GM18907 (cell line): ENCODE results near the gene PNPLA3.
"Not testable (repeated sequence)": the region's sequence is repeated elsewhere in the genome, so short reads cannot be mapped to it uniquely, and the experiment has no call there.

ENCODE experiments used
- ATAC-seq: cut with Tn5 transposase; IDR thresholded peaks from one replicate; pipeline ENCODE4 v1.9.1; 2021; ENCODE audit warnings: mild to moderate bottlenecking, moderate library complexity; ENCODE audit not compliant: unreplicated experiment

Gene PNPLA3

DNA sequence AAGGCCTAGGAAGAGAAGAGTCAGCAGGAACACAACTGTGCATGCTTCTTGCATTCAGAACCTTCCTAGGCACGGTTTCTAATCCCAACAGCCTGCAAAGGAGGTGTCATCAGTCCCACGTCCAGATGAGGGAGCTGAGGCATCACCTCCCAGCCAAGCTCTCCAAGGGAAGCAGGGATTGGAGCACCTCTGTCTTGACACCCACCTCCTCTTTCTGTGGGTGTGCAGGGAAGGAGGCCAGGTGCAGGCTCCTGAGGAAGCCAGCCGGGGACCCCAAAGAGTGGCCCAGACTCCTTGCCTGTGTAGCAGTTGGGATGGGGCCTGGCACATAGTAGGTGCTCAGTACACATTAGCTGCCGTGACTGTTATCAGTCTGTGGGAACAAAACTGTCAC is 33.7 kb upstream of the PNPLA3 start:
- no peak for ATAC-seq

- ATAC-seq = no peak
These were observed 32.7 kb upstream of the PNPLA3 start for GRCh38 chr22:43890901-43891331.

GRCh38 chr22:43891360-43892182 is 32.0 kb upstream of the PNPLA3 start, which contains the start of gene PNPLA5:
PNPLA5 (minus strand) TSS chr22:43892013; CDS start chr22:43891880, 133 bp downstream.
- no peak for ATAC-seq

DNA sequence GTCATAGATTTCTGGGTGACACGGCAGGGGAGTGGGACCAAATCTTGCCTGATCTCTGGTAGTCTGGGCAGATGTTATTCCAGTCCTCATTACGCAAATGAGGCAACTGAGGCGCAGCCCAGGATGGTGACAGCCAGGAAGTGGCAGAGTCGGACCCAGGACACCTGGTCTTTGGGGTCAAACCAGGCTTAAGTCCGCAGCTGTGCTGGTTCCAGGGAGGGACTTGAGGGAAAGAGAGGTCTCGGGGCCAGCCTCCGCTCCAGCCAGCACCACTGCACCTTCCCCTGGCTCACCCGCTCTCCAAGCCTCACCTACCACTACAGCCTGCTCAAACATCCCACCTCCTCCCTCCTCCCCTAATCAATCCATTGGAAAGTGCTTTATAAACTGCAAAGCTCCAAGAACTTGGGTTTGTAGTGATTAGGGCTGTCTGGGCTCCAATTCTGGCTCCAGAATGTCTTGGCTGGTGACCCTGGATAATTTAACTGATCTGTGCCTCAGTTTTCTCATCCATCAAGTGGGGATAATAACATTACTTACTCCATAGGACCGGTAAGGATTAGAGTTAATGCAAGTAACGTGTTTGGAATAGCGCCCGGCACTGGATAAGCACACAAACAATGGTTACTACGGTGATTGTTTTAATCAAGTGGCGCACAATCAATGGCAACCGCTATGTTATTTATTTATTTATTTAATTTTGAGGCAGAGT is 31.3 kb upstream of the PNPLA3 start:
- no peak for ATAC-seq

DNA sequence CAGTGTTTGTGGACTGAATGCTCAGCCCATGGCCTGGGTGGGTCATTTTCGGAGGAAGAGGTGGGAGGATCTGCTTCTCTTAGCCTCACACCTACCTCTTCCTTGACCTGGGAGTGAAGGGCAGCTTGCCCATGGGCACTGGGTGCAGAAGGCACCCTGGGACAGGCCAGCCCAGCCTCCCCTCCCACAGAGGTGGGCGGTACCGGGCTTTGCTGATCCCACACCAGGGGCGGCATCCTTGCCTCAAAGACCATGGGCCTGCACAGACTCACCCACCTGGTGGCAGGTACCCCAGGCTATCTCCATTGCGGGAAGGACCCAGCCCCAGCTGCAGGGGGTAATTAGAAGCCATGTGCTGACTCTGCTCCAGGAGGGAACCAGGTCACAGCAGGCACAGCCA is 30.3 kb upstream of the PNPLA3 start:
- no peak for ATAC-seq

- no peak for ATAC-seq
These were observed 29.5 kb upstream of the PNPLA3 start for GRCh38 chr22:43894122-43894521.

- no peak for ATAC-seq
These were observed 27.5 kb upstream of the PNPLA3 start for GRCh38 chr22:43895986-43896645.

DNA sequence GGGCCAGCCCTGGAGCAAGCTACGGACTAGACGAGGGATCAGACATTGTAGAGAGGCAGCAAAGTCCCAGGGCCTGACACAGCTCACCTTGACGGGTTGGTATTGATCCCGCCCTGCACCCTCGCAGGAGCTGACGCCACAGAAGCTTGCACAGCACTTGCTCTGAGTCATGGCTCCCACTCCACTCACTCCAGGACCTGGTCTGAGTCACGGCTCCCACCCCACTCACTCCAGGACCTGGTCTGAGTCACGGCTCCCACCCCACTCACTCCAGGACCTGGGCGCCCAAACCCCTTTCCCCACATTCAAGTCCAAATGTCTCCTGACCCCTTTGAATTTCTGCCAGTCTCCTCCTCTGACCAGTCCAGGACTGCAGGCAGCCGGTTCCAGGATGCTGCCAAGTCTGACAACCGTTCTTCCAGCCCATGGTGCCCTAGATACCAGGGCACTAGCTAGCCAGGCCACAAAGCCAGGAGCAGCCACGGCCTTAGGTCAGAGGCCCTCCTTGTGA is 25.8 kb upstream of the PNPLA3 start:
- no peak for ATAC-seq

- no peak for ATAC-seq
These were observed 23.4 kb upstream of the PNPLA3 start for GRCh38 chr22:43900206-43900605.

DNA sequence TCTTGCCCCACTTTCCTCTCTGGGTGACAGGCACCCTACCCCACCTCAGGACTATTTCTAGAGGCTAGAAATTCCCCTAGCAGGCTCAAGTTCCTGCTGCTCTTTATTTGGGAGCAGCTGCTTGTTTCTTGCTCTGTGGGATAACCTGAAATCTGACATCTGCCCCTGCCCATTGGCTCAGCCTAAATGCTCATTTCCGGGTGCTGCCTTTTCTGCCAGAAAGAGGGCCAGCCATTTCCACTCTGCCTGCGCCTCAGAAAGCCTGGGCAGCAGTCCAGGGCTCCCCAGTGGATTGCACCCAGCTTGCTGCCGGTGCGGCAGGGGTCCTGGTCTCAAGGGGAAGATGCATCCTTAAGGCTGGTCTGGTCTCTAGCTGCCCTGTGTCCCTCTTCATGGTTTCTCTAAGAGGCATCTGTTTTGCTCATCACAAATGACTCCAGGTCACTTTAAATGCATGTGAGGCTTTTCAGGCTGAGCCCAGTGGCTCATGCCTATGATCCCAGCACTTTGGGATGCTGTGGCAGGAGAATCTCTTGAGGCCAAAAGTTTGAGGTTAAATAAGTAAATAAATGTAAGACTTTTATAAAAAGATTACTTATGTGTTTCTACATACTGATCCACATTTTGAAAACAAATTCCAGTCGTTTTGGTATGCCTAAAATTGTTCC is 21.5 kb upstream of the PNPLA3 start:
- ATAC-seq = no peak

DNA sequence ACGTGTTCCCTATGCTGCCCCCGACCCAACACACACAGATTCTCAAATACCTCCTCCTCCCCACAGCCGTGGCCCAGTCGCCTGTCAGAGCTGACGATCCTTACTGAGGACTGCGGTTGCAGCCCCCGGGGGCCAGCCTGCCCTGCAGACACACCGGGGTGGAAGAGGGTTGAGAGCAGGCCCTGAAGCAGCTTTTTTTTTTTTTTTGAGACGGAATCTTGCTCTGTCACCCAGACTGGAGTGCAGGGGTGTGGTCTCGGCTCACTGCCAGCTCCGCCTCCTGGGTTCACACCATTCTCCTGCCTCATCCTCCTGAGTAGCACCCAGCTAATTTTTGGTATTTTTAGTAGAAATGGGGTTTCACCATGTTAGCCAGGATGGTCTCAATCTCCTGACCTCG is 20.6 kb upstream of the PNPLA3 start:
- ATAC-seq = not testable (repeated sequence)

DNA sequence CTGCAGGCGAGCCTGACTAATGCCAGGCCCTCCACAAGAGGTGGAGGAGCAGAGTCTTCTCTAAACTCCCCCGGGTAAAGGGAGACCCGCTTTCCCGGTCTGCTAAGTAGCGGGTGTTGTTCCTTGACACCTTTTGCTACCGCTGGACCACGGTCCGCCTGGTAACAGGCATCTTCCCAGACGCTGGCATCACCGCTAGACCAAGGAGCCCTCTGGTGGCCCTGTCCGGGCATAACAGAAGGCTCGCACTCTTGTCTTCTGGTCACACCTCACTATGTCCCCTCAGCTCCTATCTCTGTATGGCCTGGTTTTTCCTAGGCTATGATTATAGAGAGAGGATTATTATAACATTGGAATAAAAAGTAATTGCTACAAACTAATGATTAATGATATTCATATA is 19.2 kb upstream of the PNPLA3 start:
- not testable (repeated sequence) for ATAC-seq

GRCh38 chr22:43905681-43906080 is 17.9 kb upstream of the PNPLA3 start:
- no peak for ATAC-seq

GRCh38 chr22:43909708-43910107 is 13.9 kb upstream of the PNPLA3 start:
- no peak for ATAC-seq

GRCh38 chr22:43910178-43910695 is 13.4 kb upstream of the PNPLA3 start:
- no peak for ATAC-seq

DNA sequence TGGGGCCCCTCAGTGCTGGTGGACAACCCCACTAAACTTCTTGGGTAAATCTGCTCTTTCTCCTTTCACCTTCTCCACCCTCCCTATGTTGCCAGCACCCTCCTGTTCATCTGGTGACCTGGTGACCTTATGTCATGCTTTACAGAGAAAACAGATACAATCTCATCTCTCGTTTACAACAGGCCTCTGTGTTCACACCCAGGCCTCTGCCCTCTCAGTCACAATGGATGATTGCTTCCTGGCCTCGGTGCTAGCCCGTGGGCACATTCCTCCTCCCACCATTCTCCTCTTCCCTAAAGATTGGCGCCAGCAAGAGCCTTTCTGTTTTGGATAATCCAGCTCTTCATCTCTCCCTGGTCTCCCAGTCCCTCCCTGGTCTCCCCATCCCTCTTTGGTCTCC is 12.3 kb upstream of the PNPLA3 start:
- no peak for ATAC-seq

DNA sequence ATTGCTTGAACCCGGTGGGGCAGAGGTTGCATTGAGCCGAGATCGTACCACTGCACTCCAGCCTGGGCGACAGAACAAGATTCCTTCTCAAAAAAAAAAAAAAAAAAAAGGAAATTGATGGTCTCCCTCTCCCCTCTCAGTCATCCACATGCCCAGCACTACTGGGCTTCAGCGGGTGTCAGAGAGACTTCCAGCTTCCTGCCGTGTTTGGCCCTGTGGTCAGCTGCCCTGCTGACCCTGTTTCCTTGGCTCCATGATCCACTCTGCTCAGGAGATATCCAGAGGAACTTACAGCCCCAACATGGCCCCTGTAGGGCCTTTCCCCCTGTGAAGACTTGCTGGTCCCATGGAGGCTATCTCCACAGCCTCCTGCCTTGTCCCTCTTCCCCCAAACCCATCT is 6.1 kb upstream of the PNPLA3 start:
- no peak for ATAC-seq

DNA sequence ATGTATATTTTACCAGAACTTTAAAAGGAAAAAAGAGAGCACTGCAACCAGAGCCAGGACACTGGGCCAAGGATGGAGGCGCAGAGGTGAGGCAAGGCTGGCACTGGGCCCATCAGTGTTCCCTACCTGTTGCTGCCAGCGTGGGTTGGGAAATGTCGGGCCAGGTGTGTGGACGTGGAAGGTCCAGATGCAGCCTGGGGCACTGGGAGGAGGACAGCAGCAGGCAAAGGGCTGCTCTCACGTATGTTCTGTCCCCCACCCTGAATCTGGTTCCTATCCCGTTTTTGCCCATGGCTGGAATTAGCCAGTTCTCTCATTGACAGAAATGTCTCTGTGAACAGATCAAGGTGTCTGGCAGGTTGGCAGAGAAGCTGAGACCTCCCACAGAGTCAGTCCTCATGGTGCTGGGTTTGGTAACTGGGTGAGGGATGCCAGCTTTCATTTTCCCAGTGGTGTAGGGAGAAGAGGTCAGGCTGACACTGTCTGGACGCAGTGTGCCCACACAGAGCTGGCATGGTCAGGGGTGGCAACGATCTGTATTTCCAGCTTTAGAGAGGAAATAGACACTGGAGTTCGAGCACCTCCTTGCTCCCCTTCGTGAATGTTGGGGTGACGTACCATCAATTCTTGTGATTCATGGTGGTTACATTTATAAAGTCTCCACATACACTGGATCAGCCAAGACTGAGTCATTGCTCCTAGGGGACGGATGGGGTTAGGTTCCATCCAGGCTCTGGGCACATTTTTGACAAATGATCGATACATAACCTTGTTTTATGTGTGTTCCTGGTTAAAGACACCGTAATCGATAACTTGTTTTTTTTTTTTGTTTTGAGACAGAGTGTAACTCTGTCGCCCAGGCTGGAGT is 4.3 kb upstream of the PNPLA3 start:
- no peak for ATAC-seq

GRCh38 chr22:43921370-43921769 is 2.2 kb upstream of the PNPLA3 start:
- no peak for ATAC-seq

DNA sequence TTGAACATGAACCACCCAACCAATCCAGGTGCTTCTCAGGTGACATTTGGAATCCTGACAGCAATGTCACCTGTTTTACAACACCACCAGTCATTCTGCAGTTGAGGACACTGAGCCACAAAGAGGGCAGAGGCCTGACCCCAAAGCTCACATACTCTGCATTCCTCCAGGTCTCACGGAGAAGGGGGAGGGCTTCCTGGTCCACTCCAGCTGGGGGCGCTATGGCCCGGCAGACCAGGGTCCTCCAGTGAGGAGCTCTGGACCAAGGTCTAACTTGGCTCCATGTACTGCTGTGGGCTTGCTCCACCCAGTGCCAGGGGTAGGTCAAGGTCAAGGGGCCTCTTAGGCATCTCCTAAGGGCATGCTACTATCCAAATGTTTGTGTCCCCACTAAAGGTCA is 1.5 kb upstream of the PNPLA3 start:
- no peak for ATAC-seq
